ENCODE data around the gene TXNIP.
"Not testable (repeated sequence)": the region's sequence is repeated elsewhere in the genome, so short reads cannot be mapped to it uniquely, and the experiment has no call there.

Gene TXNIP

DNA sequence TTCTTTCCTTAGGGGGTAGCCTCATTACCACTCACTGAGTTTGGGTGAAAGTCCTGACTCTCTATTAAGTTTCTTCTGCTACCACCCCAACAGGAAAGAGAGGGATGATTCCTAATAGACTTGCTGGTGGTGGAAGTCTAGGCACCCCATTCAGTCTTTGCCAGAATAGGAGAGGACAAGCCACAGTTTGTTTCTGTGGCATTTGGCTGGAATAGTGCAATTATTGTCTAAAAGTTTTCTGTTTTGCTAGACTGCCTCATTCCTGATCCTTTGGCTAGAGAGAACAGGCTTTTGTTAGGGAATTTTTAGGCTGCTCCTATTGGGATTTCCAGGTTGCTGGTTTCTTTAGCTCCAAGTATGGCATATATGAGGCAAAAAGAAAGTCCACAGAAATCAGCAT lies 35.1 kb upstream of the TXNIP start:
- TF ChIP-seq, protein P1, sequence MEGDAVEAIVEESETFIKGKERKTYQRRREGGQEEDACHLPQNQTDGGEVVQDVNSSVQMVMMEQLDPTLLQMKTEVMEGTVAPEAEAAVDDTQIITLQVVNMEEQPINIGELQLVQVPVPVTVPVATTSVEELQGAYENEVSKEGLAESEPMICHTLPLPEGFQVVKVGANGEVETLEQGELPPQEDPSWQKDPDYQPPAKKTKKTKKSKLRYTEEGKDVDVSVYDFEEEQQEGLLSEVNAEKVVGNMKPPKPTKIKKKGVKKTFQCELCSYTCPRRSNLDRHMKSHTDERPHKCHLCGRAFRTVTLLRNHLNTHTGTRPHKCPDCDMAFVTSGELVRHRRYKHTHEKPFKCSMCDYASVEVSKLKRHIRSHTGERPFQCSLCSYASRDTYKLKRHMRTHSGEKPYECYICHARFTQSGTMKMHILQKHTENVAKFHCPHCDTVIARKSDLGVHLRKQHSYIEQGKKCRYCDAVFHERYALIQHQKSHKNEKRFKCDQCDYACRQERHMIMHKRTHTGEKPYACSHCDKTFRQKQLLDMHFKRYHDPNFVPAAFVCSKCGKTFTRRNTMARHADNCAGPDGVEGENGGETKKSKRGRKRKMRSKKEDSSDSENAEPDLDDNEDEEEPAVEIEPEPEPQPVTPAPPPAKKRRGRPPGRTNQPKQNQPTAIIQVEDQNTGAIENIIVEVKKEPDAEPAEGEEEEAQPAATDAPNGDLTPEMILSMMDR (IDR thresholded peaks at IDR 0.05; ENCODE audit: low read depth, low read length, missing control alignments): no peak
- no peak for DNase-seq (ENCODE audit: extremely low read depth, low read depth)
- no peak overlapping the region for H3K4me3 ChIP-seq (replicated peaks; ENCODE audit: low read depth, low read length)

DNA sequence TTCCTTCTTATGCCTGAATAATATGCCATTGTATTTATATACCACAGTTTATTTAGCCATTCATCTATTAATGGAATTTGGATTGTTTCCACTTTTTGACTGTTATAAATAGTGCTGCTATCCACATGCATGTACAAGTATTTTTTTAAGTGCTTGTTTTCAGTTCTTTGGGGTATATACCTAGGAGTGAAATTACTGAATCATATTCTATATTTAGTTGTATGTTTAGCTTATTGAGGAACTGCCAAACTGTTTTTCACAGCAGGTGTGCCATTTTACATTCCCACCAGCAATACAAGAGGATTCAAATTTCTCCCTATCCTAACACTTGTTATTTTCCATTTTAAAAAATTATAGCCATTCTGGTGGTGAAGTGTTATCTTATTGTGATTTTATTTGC lies 32.7 kb upstream of the TXNIP start:
- DNase-seq (ENCODE audit: extremely low read depth, low read depth): no peak
- no peak overlapping the region for H3K4me3 ChIP-seq (replicated peaks; ENCODE audit: low read depth, low read length)
- TF ChIP-seq, protein P1 (IDR thresholded peaks at IDR 0.05; ENCODE audit: low read depth, low read length, missing control alignments): no peak

DNA sequence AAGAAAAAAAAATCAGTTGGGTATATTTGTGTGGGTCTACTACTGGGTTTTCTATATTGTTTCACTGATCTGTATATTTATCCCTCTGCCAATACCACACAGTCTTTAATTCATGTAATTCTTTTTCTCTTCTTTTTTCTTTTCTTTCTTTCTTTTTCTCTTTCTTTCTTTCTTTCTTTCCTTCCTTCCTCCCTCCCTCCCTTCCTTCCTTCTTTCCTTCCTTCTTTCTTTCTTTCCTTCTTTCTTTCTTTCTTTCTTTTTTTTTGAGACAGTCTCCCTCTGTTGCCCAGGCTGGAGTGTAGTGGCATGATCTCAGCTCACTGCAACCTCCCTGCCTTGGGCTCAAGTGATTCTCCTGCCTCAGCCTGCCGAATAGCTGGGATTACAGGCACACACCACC lies 30.3 kb upstream of the TXNIP start:
- not testable (repeated sequence) for DNase-seq (ENCODE audit: extremely low read depth, low read depth); H3K4me3 ChIP-seq (replicated peaks; ENCODE audit: low read depth, low read length)

DNA sequence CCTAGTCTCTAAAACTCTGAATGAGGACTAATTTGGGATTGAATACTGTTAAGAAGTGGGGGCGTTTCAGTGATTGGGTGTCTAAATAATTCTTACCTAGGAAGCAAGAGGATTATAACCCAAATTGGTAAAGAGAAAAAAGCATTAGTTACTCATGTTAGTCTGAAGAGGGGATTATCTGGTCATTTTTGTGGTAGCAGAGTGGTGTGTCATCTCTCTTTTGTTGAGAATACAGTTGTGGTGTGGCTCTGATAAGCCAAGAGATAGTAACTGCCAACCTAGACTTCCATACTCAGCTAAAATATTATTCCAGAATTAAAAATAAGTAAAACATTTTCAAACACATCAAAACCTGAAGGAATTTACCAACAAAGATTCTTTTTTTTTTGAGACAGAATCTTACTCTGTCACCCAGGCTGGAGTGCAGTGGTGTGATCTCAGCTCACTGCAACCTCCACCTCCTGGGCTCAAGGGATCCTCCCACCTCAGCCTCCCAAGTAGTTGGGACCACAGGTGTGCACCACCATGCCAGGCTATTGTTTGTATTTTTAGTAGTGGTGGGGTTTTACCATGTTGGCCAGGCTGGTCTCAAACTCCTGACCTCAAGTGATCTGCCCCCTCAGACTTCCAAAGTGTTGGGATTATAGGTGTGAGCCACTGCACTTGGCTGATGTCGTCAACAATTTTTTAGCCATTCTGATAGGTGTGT lies 29.6 kb upstream of the TXNIP start:
- H3K4me3 ChIP-seq (replicated peaks; ENCODE audit: low read depth, low read length); DNase-seq (ENCODE audit: extremely low read depth, low read depth): not testable (repeated sequence)

DNA sequence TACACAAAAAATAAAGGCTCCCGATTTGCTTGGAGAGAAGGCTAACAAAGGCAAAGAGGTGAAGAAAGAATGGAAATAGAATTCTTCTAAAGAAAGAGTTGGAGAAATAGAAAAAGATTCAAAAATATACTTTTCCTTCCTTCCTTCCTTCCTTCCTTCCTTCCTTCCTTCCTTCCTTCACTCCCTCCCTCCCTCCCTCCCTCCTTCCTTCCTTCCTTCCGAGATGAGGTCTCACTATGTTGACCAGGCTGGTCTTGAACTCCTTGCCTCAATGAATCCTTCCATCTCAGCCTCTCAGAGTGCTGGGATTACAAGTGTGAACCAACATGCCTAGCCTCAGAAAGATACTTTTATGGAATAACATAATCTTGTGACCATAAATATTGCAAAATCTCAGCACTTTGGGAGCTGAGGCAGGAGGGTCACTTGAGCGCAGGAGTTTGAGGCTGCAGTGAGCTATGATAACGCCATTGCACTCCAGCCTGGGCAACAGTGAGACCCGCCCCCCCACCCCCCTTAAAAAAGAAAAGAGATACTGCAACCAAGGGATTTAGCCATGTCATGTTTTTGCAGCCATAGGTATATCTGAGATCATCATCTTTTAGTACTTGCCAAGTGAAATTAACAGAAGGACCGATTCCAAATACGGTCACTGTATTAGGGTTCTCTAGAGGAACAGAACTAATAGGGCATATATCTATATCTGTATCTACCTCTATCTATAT lies 26.2 kb upstream of the TXNIP start:
- DNase-seq (ENCODE audit: extremely low read depth, low read depth): no peak
- no peak overlapping the region for H3K4me3 ChIP-seq (replicated peaks; ENCODE audit: low read depth, low read length)
- TF ChIP-seq, protein P1 (IDR thresholded peaks at IDR 0.05; ENCODE audit: low read depth, low read length, missing control alignments): no peak

DNA sequence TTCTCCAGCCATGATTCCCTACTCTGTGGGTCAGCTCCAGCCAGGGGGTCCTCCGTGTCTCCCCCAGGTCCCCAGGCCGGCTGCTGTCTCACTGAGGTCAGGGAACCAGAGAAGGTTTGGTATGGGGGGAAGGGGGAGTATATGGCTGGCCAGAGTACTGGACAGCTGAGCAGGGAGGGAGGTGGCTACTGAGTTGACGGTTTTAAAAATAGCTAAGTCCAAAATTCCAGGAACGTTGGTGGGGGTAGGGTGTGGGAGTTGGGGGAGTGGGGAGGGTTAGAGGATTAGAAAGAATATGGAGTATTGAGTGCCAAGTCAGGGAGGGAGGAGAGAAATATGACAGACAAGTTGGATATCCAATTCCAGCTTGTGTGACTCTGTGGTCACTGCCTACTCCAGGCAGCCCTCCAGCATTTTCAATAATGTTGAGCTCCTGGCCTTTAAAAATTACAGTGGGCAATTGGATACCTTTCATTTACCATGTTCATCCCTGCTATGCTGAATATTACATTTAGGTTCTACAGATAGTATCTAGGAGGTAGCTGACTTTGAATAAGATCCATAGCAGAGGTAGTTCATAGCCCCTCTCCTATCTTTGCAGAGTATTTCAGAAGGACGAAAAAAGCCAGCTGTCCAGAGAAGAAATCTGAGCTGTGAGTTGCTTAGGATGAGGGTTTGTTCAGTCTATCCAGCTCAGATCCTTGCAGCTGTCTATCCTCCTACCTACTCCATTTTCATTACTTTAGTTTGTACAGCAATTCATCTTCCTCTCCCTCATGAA lies 25.4 kb upstream of the TXNIP start, which contains the start of gene HJV:
HJV (minus strand) TSS at position 114 of the 781 bp plus-strand sequence. CDS start 1,504 bp downstream, outside the sequence.
- no peak for DNase-seq (ENCODE audit: extremely low read depth, low read depth)
- no peak within 1 kb of the TSS for H3K4me3 ChIP-seq (replicated peaks; ENCODE audit: low read depth, low read length)
- TF ChIP-seq, protein P1 (IDR thresholded peaks at IDR 0.05; ENCODE audit: low read depth, low read length, missing control alignments): no peak

DNA sequence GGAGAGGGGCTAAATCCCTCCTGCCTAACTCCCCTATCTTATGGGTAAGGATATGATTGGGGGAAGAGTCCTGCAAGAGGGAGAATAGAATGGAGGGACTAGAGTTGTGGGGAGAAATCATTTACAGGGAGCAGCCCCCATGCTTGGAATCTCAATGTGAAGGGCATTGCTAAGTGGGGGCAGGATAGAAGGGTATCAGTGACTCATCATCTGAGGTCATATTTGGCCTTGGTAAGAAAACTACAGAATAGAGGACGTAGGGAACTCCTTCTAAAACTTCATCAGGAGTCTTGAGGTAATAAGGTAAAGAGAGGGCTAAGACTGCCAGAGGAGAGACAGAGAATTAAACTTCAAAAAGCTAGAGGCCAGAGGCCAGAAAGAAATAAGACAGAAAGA lies 24.7 kb upstream of the TXNIP start:
- TF ChIP-seq, protein P1 (IDR thresholded peaks at IDR 0.05; ENCODE audit: low read depth, low read length, missing control alignments): no peak
- no peak for DNase-seq (ENCODE audit: extremely low read depth, low read depth)
- no peak overlapping the region for H3K4me3 ChIP-seq (replicated peaks; ENCODE audit: low read depth, low read length)

All from HFF-Myc (cell line).